A549 (cell line): ENCODE data around the gene VPS50.

Source experiments
- TF ChIP-seq, protein P1 (sequence below): IDR thresholded peaks from 2 replicates; pipeline ENCODE4 v1.6.1; 2012
- TF ChIP-seq, protein P2 (sequence below): fragments of >200 bp; sonication (Bioruptor Twin); formaldehyde crosslinking; IDR thresholded peaks from 3 replicates; pipeline ENCODE4 v1.5.1; 2016

DNA sequence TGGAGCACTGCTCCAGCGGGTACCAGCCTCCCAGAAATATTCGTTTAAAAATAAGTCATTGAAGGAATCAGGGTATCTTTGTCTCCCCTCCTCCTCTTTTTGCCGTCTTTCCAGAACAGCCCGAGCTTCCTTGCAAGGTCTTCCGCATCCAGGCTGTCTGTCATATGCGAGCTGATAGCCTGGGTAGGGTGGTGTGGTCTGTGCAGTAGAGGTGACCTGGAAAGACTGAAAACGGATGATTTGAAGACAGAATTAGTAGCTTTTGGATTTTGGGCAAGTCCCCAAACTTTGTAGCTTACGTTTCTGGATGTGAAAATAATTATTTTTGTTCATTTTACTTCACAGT, 480 bp downstream of the VPS50 start:
- TF ChIP-seq, protein P1, sequence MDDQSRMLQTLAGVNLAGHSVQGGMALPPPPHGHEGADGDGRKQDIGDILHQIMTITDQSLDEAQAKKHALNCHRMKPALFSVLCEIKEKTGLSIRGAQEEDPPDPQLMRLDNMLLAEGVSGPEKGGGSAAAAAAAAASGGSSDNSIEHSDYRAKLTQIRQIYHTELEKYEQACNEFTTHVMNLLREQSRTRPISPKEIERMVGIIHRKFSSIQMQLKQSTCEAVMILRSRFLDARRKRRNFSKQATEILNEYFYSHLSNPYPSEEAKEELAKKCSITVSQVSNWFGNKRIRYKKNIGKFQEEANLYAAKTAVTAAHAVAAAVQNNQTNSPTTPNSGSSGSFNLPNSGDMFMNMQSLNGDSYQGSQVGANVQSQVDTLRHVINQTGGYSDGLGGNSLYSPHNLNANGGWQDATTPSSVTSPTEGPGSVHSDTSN, result no peak
- TF ChIP-seq, protein P2, sequence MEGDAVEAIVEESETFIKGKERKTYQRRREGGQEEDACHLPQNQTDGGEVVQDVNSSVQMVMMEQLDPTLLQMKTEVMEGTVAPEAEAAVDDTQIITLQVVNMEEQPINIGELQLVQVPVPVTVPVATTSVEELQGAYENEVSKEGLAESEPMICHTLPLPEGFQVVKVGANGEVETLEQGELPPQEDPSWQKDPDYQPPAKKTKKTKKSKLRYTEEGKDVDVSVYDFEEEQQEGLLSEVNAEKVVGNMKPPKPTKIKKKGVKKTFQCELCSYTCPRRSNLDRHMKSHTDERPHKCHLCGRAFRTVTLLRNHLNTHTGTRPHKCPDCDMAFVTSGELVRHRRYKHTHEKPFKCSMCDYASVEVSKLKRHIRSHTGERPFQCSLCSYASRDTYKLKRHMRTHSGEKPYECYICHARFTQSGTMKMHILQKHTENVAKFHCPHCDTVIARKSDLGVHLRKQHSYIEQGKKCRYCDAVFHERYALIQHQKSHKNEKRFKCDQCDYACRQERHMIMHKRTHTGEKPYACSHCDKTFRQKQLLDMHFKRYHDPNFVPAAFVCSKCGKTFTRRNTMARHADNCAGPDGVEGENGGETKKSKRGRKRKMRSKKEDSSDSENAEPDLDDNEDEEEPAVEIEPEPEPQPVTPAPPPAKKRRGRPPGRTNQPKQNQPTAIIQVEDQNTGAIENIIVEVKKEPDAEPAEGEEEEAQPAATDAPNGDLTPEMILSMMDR, result no peak
